Tibial nerve (tissue), 4 donors: ENCODE measurements around the gene TTC33.

ENCODE experiments used
- EP300 ChIP-seq, 2 donors: sonication (generic); formaldehyde crosslinking; IDR thresholded peaks; one replicate each; pipeline ENCODE4 v1.6.1; 2017; ENCODE audit warnings: antibody characterized with exemption in 2 of 2, mild to moderate bottlenecking in 1 of 2
- POLR2A ChIP-seq, 2 donors: fragments of 450-650 bp; IDR thresholded peaks; one replicate each; pipeline ENCODE4 v1.6.1; 2017; ENCODE audit warnings: antibody characterized with exemption in 2 of 2, mild to moderate bottlenecking in 2 of 2, moderate library complexity in 2 of 2
- TF ChIP-seq, protein P1 (sequence below), 5 experiments: fragments of 200-600 bp in 3 of 5; fragments of 450-650 bp in 2 of 5; sonication (generic) in 3 of 5; IDR thresholded peaks; one replicate each; pipeline ENCODE4 v1.5.1; 2016 to 2019; ENCODE audit warnings: antibody characterized with exemption in 5 of 5, mild to moderate bottlenecking in 3 of 5, moderate library complexity in 2 of 5

DNA sequence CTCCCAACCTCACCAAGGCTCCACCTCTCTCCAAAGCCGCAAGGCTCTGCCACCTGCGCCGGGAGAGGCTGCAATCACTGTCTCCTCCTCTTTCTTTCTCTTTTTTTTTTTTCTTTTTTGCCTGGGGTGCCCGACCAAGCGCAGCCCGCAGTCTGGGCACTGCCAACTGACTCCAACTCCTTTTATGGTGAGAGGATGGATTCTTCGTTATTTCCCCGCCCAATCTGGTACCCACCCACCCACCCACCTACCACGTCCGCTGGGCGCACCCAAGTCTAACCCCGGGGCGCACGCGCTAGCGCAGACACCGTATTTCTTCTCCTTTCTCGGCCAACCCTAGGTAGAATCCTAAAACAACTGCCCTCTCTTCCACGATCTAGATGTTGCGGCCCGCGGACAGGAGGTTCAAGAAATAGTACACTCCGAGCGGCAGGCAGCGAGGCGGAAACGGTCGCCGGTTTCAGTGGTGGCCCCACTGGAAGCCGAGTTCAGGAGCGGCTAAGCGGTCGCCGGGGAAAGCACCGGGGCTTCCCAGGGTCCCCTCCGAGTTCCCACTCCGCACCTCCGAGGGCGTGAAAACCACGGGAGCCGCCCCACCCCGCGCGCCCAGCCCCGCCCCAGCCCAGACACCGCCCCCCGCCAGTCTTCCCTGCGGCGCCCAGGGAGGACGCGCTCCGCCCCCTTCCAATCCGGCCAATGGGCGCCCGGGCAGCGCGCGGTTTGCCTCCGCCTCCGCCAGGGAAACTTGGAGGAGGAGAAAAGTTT, 76.4 kb downstream of the TTC33 start:
- TF ChIP-seq, protein P1, sequence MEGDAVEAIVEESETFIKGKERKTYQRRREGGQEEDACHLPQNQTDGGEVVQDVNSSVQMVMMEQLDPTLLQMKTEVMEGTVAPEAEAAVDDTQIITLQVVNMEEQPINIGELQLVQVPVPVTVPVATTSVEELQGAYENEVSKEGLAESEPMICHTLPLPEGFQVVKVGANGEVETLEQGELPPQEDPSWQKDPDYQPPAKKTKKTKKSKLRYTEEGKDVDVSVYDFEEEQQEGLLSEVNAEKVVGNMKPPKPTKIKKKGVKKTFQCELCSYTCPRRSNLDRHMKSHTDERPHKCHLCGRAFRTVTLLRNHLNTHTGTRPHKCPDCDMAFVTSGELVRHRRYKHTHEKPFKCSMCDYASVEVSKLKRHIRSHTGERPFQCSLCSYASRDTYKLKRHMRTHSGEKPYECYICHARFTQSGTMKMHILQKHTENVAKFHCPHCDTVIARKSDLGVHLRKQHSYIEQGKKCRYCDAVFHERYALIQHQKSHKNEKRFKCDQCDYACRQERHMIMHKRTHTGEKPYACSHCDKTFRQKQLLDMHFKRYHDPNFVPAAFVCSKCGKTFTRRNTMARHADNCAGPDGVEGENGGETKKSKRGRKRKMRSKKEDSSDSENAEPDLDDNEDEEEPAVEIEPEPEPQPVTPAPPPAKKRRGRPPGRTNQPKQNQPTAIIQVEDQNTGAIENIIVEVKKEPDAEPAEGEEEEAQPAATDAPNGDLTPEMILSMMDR (IDR thresholded peaks at IDR 0.05), result no peak
- peak in 1 of 2 donors; percentile 37 for TF ChIP-seq POLR2A (IDR thresholded peaks at IDR 0.05)
- peak in 1 of 2 donors; percentile 52 for TF ChIP-seq EP300 (IDR thresholded peaks at IDR 0.05)
